HepG2 (cell line): ENCODE results near the gene OLAH. TPM values are rescaled to one million over a fixed set of nuclear protein-coding genes. Genes with fewer than 3 reads are reported as not detected.

ENCODE experiments used
- ATAC-seq: fragments of 200-7000 bp; cut with Tn5 transposase; 3 replicates; pipeline ENCODE4 v1.9.1; 2020; ENCODE audit warnings: mild to moderate bottlenecking, moderate library complexity
- BruUV-seq: library from RNA; stranded (reverse); fragments of 400-500 nt; replicated peaks from 2 replicates; lab custom pipeline; 2021; lab: Mats Ljungman, UMichigan
- CTCF ChIA-PET: fragments of 300-600 bp; formaldehyde crosslinking; extraction: SDS; loops from one replicate; lab custom pipeline; 2021; ENCODE audit warnings: low total read pairs, inconsistent platforms, low intra/inter-chr PET ratio; lab: Yijun Ruan, JAX
- POLR2A ChIA-PET: fragments of 350-600 bp; sonication (Branson Sonifier 250); formaldehyde crosslinking; loops from one replicate; lab custom pipeline; 2020; ENCODE audit warnings: antibody characterized with exemption, inconsistent platforms; lab: Yijun Ruan, JAX
- DNase-seq: peaks from one replicate; pipeline ENCODE4 v3.0.0-alpha.2; 2015; ENCODE audit warnings: low spot score
- FAIRE-seq: peaks from 3 replicates; lab custom pipeline; 2011; peaks lifted over from hg19 to GRCh38; lab: Jason Lieb, UNC
- H2AFZ ChIP-seq: one replicate; pipeline ENCODE4 v1.6.1; 2011; ENCODE audit warnings: low read length, inconsistent platforms
- H3K27ac ChIP-seq: fragments of 300-600 bp; 3 replicates; pipeline ENCODE4 v1.8.0; 2011; ENCODE audit warnings: mixed run types, mild to moderate bottlenecking, mixed read lengths, low read length, inconsistent platforms; ENCODE audit not compliant: insufficient read depth; ENCODE audit errors: extremely low read length
- H3K27me3 ChIP-seq, 2 experiments: fragments of 200-600 bp in 1 of 2; 2 replicates in 1 of 2; 3 replicates in 1 of 2; pipeline versions ENCODE4 v1.6.0 to v1.8.0; 2011; ENCODE audit warnings: low read length in 2 of 2, mild to moderate bottlenecking in 2 of 2, moderate library complexity in 2 of 2, inconsistent platforms in 1 of 2; ENCODE audit not compliant: insufficient read depth in 2 of 2, control insufficient read depth in 1 of 2
- H3K36me3 ChIP-seq, 2 experiments: fragments of 200-600 bp in 1 of 2; replicated peaks in 1 of 2; 2 replicates in 1 of 2; 3 replicates in 1 of 2; pipeline versions ENCODE4 v1.5.1 to v1.8.0; 2011; ENCODE audit warnings: low read length in 2 of 2, inconsistent platforms in 1 of 2; ENCODE audit not compliant: insufficient read depth in 2 of 2, control insufficient read depth in 1 of 2
- H3K4me1 ChIP-seq: 2 replicates; pipeline ENCODE4 v1.5.1; 2012; ENCODE audit warnings: low read length, inconsistent platforms; ENCODE audit not compliant: insufficient read depth
- H3K4me2 ChIP-seq: 2 replicates; pipeline ENCODE4 v1.6.0; 2011; ENCODE audit warnings: low read depth, low read length, inconsistent platforms
- H3K4me3 ChIP-seq, 3 experiments: fragments of 200-600 bp in 1 of 3; sonication (generic), shearing (Covaris generic) in 1 of 3; replicated peaks in 1 of 3; 2 replicates each; pipeline ENCODE4 v1.5.1; 2011 to 2016; ENCODE audit warnings: low read length in 3 of 3, inconsistent platforms in 2 of 3, low read depth in 2 of 3, mild to moderate bottlenecking in 2 of 3, control low read depth in 1 of 3, mixed read lengths in 1 of 3; ENCODE audit not compliant: insufficient read depth in 1 of 3
- H3K79me2 ChIP-seq: one replicate; pipeline ENCODE4 v1.6.1; 2011; ENCODE audit warnings: low read length, inconsistent platforms; ENCODE audit not compliant: insufficient read depth
- H3K9ac ChIP-seq: 2 replicates; pipeline ENCODE4 v1.6.0; 2011; ENCODE audit warnings: mild to moderate bottlenecking, low read depth, low read length, inconsistent platforms; ENCODE audit not compliant: insufficient read depth
- H3K9me3 ChIP-seq: 2 replicates; pipeline ENCODE4 v1.5.1; 2012; ENCODE audit warnings: mild to moderate bottlenecking, low read length
- H4K20me1 ChIP-seq: 2 replicates; pipeline ENCODE4 v1.6.0; 2011; ENCODE audit warnings: inconsistent platforms, mild to moderate bottlenecking, low read length, moderate library complexity; ENCODE audit not compliant: insufficient read depth
- GABPB1 ChIP-seq: IDR thresholded peaks from 2 replicates; pipeline ENCODE4 v1.6.1; 2016; ENCODE audit warnings: mild to moderate bottlenecking, missing genetic modification reagents, moderate library complexity, missing compliant biosample characterization
- KLF15 ChIP-seq: sonication (generic); formaldehyde crosslinking; IDR thresholded peaks from 2 replicates; pipeline ENCODE4 v1.8.1; 2023; ENCODE audit warnings: borderline replicate concordance, mild to moderate bottlenecking, inconsistent platforms, missing genetic modification reagents, mixed read lengths
- RARA ChIP-seq: IDR thresholded peaks from 2 replicates; pipeline ENCODE4 v1.6.1; 2016; ENCODE audit warnings: missing genetic modification reagents, missing compliant biosample characterization
- RFX3 ChIP-seq: IDR thresholded peaks from 2 replicates; pipeline ENCODE4 v1.6.1; 2016; ENCODE audit warnings: missing biosample characterization, missing genetic modification reagents
- SIX4 ChIP-seq: sonication (generic); formaldehyde crosslinking; IDR thresholded peaks from 2 replicates; pipeline ENCODE4 v1.4.0; 2020; ENCODE audit warnings: missing genetic modification reagents
- SRY ChIP-seq: sonication (generic); formaldehyde crosslinking; IDR thresholded peaks from 2 replicates; pipeline ENCODE4 v1.8.0; 2022; ENCODE audit warnings: mild to moderate bottlenecking, missing genetic modification reagents
- TAF15 ChIP-seq: fragments of 200-400 bp; formaldehyde crosslinking; IDR thresholded peaks from one replicate; pipeline ENCODE4 v1.6.1; 2018; ENCODE audit warnings: mild to moderate bottlenecking, low read depth, low read length; ENCODE audit not compliant: poor library complexity, severe bottlenecking
- TCF12 ChIP-seq, 2 experiments: fragments of 450-650 bp in 1 of 2; sonication (generic) in 1 of 2; formaldehyde crosslinking in 1 of 2; IDR thresholded peaks; 2 replicates each; pipeline versions ENCODE4 v1.6.1 to v1.8.0; 2017 to 2022; ENCODE audit warnings: antibody characterized with exemption in 1 of 2, mild to moderate bottlenecking in 1 of 2, missing genetic modification reagents in 1 of 2, moderate library complexity in 1 of 2
- YY1 ChIP-seq: IDR thresholded peaks from 2 replicates; pipeline ENCODE4 v1.6.1; 2011; ENCODE audit warnings: low read length, low read depth, moderate library complexity, mild to moderate bottlenecking; ENCODE audit not compliant: insufficient read depth, insufficient replicate concordance
- ZBTB8A ChIP-seq: sonication (generic); formaldehyde crosslinking; IDR thresholded peaks from 2 replicates; pipeline ENCODE4 v1.4.0; 2020; ENCODE audit warnings: mild to moderate bottlenecking, low read depth, missing genetic modification reagents, borderline replicate concordance
- ZNF136 ChIP-seq: sonication (generic); formaldehyde crosslinking; IDR thresholded peaks from 2 replicates; pipeline ENCODE4 v1.8.1; 2022; ENCODE audit warnings: low read depth, mild to moderate bottlenecking, moderate library complexity, missing genetic modification reagents
- ZNF205 ChIP-seq: IDR thresholded peaks from 2 replicates; pipeline ENCODE4 v1.6.1; 2018; ENCODE audit warnings: missing biosample characterization, missing genetic modification reagents
- ZNF446 ChIP-seq: sonication (generic); formaldehyde crosslinking; IDR thresholded peaks from 2 replicates; pipeline ENCODE4 v1.5.0; 2020; ENCODE audit warnings: mild to moderate bottlenecking, missing genetic modification reagents
- WGBS: methylation state at CpG from one replicate; pipeline ENCODE4 v1.1.6; 2017; ENCODE audit warnings: low lambda C conversion rate; 5-methylcytosine and 5-hydroxymethylcytosine counted together
- in situ Hi-C: cut with HindIII; loops from 2 replicates; pipeline ENCODE4 v1.10.0; 2017; ENCODE audit warnings: low pct_unique_long_range_greater_than_20kb; ENCODE audit not compliant: extremely low pct_ligation_motif_present
- intact Hi-C: fragments of 100-400 bp; cut with micrococcal nuclease; formaldehyde crosslinking; loops from one replicate; pipeline ENCODE4 v1.10.0; 2022; ENCODE audit not compliant: unreplicated experiment
- polyA plus RNA-seq, 8 experiments: library from polyadenylated mRNA; depleted of rRNA in 3 of 8; stranded (reverse) in 7 of 8; unstranded in 1 of 8; fragments of >200 nt; fragmentation: Illumina TruSeq in 4 of 8; extraction: Trizol in 4 of 8; gene quantifications; 2 replicates each; pipeline versions ENCODE4 v1.2.1 to v1.2.3, GENCODE V29; 2011 to 2016; ENCODE audit warnings: low read depth in 4 of 8, missing spikeins in 1 of 8, mixed read lengths in 1 of 8; ENCODE audit not compliant: insufficient read depth in 1 of 8
- total RNA-seq, 5 experiments: library from RNA; depleted of rRNA; stranded (reverse); fragments of >200 nt; fragmentation: Illumina TruSeq; extraction: Trizol; gene quantifications; 2 replicates each; pipeline ENCODE4 v1.2.3, GENCODE V29; 2016; ENCODE audit warnings: low read depth in 1 of 5
- TF ChIP-seq, protein P1 (sequence below): sonication (generic); formaldehyde crosslinking; IDR thresholded peaks from 2 replicates; pipeline ENCODE4 v1.9.0; 2022; ENCODE audit warnings: low read depth, missing genetic modification reagents
- TF ChIP-seq, protein P2 (sequence below): sonication (generic); formaldehyde crosslinking; IDR thresholded peaks from 2 replicates; pipeline ENCODE4 v1.4.0; 2020; ENCODE audit warnings: mild to moderate bottlenecking, missing genetic modification reagents

OLAH gene
- total and polyA plus RNA-seq, 2 of the 13 experiments (the other 11 are each of a cell fraction or from before 2014, with no cell fraction given), result 0.13 TPM; not detected in 1

DNA sequence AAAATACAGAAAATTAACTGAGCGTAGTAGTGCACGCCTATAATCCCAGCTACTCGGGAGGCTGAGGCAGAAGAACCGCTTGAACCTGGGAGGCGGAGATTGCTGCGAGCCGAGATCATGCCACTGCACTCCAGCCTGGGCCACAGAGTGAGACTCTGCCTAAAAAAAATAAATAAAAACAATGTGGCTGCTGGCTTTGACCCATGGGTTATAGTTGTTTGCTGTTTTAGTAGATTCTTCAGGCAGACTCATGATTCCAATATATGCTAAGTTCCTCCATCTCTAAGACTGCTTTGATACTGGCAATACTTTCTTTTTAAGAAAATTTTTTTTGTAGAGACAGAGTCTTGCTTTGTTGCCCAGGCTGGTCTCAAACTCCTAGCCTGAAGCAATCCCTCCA, 8.4 kb downstream of the OLAH start:
- POLR2A ChIA-PET, result no interaction called here

DNA sequence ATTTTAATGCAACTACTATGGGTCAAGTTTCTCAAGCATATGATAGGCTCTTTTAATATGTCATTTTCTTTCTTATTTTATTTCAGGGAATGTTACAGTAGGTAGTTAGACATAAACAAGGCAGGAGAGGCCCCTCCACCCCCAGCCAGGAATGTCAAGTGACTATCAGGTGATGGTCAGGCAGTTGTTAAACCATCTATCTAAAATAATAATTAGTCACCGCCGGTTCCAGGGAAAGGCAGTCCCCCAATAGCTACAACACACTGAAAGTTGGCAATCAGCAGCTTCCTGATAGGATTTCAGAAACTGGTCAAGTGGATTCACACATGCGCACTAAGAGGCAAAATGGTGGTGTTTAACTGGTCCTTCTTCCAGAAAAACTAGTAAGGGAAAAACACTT, 9.3 kb downstream of the OLAH start:
- no TSS peak for BruUV-seq
- intact Hi-C loops, result no loop called here
- no peak overlapping the region for H3K27ac ChIP-seq
- no peak overlapping the region for H3K4me3 ChIP-seq
- TF ChIP-seq, protein P1, sequence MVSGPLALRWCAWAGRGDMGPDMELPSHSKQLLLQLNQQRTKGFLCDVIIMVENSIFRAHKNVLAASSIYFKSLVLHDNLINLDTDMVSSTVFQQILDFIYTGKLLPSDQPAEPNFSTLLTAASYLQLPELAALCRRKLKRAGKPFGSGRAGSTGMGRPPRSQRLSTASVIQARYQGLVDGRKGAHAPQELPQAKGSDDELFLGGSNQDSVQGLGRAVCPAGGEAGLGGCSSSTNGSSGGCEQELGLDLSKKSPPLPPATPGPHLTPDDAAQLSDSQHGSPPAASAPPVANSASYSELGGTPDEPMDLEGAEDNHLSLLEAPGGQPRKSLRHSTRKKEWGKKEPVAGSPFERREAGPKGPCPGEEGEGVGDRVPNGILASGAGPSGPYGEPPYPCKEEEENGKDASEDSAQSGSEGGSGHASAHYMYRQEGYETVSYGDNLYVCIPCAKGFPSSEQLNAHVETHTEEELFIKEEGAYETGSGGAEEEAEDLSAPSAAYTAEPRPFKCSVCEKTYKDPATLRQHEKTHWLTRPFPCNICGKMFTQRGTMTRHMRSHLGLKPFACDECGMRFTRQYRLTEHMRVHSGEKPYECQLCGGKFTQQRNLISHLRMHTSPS (CRISPR knock-in tag), result no peak
- TF ChIP-seq ZBTB8A (CRISPR knock-in tag) (no peak), ZNF446 (CRISPR knock-in tag) (no peak), RFX3 (CRISPR knock-in tag) (no peak), YY1 (no peak), TCF12 (IDR thresholded peaks at IDR 0.05) (no peak), TCF12 (CRISPR knock-in tag; IDR thresholded peaks at IDR 0.05) (no peak), TAF15 (no peak), SRY (CRISPR knock-in tag) (no peak), KLF15 (CRISPR knock-in tag) (no peak), ZNF205 (CRISPR knock-in tag) (no peak), GABPB1 (CRISPR knock-in tag) (no peak)
- TF ChIP-seq, all 625 proteins: peak for 0
- Histone ChIP-seq H3K9me3 (no peaks in the 10 kb centered on the region), H3K27me3 (peaks cover 0 to 3% of the 10 kb centered on the region in 2 experiments; a peak in 3 of 5 replicates), H4K20me1 (no peaks in the 10 kb centered on the region), H3K4me2 (no peak overlapping the region), H2AFZ (no peak overlapping the region), H3K4me1 (peaks cover 10% of the 10 kb centered on the region; the same call in 1 of the 2 replicates), H3K9ac (no peak overlapping the region), H3K79me2 (no peaks in the 10 kb centered on the region), H3K36me3 (no peaks in the 10 kb centered on the region)
- in situ Hi-C loops, result no loop called here
- FAIRE-seq (no peak), DNase-seq (no peak), ATAC-seq (no peak)
- 66% methylated on average over 3 of the region's 3 CpGs for WGBS
- POLR2A ChIA-PET, result no interaction called here
- CTCF ChIA-PET, result no interaction called here

More for the DNA sequence above, 8.4 kb downstream of the OLAH start:
- DNase-seq, result no peak
- TF ChIP-seq SIX4 (CRISPR knock-in tag), result no peak
- TF ChIP-seq ZNF136 (CRISPR knock-in tag), result no peak
- TF ChIP-seq, protein P2, sequence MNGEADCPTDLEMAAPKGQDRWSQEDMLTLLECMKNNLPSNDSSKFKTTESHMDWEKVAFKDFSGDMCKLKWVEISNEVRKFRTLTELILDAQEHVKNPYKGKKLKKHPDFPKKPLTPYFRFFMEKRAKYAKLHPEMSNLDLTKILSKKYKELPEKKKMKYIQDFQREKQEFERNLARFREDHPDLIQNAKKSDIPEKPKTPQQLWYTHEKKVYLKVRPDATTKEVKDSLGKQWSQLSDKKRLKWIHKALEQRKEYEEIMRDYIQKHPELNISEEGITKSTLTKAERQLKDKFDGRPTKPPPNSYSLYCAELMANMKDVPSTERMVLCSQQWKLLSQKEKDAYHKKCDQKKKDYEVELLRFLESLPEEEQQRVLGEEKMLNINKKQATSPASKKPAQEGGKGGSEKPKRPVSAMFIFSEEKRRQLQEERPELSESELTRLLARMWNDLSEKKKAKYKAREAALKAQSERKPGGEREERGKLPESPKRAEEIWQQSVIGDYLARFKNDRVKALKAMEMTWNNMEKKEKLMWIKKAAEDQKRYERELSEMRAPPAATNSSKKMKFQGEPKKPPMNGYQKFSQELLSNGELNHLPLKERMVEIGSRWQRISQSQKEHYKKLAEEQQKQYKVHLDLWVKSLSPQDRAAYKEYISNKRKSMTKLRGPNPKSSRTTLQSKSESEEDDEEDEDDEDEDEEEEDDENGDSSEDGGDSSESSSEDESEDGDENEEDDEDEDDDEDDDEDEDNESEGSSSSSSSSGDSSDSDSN (CRISPR knock-in tag), result no peak
- no peak for TF ChIP-seq RARA (CRISPR knock-in tag)
- no peaks in the 10 kb centered on the region for H3K36me3 ChIP-seq
- no peak overlapping the region for H3K4me3 ChIP-seq
- H3K79me2 ChIP-seq, result no peaks in the 10 kb centered on the region
- H3K4me1 ChIP-seq, result peaks cover 10% of the 10 kb centered on the region; the same call in 1 of the 2 replicates
- CTCF ChIA-PET, result no interaction called here
- no peak overlapping the region for H3K27ac ChIP-seq
- no peak for ATAC-seq
- no peak overlapping the region; the same call in 1 of the 2 replicates for H3K4me2 ChIP-seq
- no peaks in the 10 kb centered on the region for H3K9me3 ChIP-seq
- no peak overlapping the region for H3K9ac ChIP-seq
- no peaks in the 10 kb centered on the region for H4K20me1 ChIP-seq
- FAIRE-seq, result no peak
- BruUV-seq, result no TSS peak
- in situ Hi-C loops, result no loop called here
- intact Hi-C loops, result no loop called here
- H3K27me3 ChIP-seq, result peaks cover 0 to 3% of the 10 kb centered on the region in 2 experiments; a peak in 3 of 5 replicates
- no peak overlapping the region for H2AFZ ChIP-seq
- WGBS, result 30% methylated on average over 7 of the region's 7 CpGs
